ENCODE results near the gene DNAJB5.

The DNAJB5 gene

DNA sequence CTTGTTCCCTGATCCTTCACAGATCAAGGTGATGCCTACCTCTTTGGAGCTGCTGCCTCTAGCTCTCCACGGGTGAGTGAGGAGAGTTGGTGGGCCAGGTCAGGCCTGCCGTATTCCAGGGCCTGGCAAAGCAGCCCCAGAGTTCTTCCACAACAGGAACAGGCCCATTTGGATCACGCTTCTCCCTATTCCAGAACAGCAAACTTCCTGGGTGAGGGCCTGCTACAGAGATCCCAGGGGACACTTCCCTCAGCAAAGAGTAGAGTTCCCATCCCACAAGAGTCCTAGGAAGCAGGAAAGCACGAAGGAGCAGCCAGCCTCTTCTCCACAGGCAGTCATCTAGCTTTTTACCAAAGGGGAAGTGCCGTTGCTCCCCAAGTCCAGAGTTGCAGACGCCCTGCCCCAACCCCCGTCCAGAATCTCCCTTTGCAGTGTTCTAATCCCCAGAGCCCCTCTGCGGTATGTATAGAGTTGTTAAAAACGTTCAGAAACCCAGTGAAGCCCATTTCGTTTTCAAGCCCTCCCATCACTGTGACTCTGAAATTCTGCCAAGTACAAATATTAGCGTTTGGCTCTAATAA lies 9.3 kb upstream of the DNAJB5 start:
- TF ChIP-seq MAX (IDR thresholded peaks at IDR 0.05; ENCODE audit: low read depth, low read length) (no peak), MYC (IDR thresholded peaks at IDR 0.05; ENCODE audit: low read depth, low read length) (no peak), CTCF (IDR thresholded peaks at IDR 0.05; ENCODE audit: low read depth, low read length) (no peak), POLR2A (IDR thresholded peaks at IDR 0.05; ENCODE audit: extremely low read depth, insufficient read length) (no peak)
- DNase-seq (ENCODE audit: low read depth): peak; percentile 68
- H3K4me3 ChIP-seq (ENCODE audit: low read depth, low read length): no peak overlapping the region

DNA sequence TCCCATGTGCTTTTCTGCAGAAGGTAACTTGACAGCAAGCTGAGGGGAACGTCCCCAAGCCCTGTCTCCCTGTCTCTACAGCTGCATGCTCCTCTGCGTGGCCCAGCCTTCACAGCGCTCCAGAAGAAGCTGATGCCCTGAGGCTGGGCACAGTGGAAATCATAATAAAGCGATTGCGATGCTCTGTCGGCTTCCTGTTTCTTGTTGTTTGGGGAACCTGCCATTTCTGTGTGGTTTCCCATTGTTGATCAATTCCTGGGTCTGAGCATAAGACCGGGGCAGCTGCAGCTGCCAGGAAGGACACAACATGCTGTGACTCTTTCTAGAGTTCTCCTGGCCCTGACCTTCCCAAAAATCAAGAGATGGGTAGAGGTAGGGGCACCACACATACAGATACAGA lies 7.2 kb upstream of the DNAJB5 start:
- H3K4me3 ChIP-seq (ENCODE audit: low read depth, low read length): no peak overlapping the region
- TF ChIP-seq MYC (IDR thresholded peaks at IDR 0.05; ENCODE audit: low read depth, low read length) (no peak), POLR2A (IDR thresholded peaks at IDR 0.05; ENCODE audit: extremely low read depth, insufficient read length) (no peak), CTCF (IDR thresholded peaks at IDR 0.05; ENCODE audit: low read depth, low read length) (no peak), MAX (IDR thresholded peaks at IDR 0.05; ENCODE audit: low read depth, low read length) (no peak)
- DNase-seq (ENCODE audit: low read depth): peak; percentile 85

GRCh38 chr9:34983209-34983608 lies 6.3 kb upstream of the DNAJB5 start:
- peak; percentile 81 for DNase-seq (ENCODE audit: low read depth)
- H3K4me3 ChIP-seq (ENCODE audit: low read depth, low read length): no peak overlapping the region
- peak; percentile 74 for TF ChIP-seq MYC (IDR thresholded peaks at IDR 0.05; ENCODE audit: low read depth, low read length)
- TF ChIP-seq MAX (IDR thresholded peaks at IDR 0.05; ENCODE audit: low read depth, low read length): 0 out of 2 replicates have a peak, but pooled peaks have one; percentile 32
- TF ChIP-seq CTCF (IDR thresholded peaks at IDR 0.05; ENCODE audit: low read depth, low read length): no peak

DNA sequence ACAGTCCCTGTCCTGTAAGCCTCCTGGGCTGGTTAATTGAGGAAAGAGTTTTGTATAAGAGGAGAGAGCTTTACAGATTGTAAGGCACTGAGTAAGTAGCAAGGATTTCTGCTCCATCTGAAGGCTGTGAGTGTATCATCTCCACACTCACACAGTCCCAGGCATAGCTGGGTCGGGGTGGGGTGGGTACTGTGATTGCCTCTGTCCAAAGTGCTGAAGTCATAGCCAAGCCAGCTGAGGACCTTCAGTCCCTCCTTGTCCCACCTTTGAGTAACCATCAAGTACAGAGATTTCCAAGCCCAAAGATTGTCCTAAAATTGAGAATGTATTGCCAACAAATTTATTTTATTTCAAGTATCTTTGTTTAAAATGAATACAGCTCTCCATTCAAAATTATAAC lies 5.5 kb upstream of the DNAJB5 start:
- peak; percentile 79 for DNase-seq (ENCODE audit: low read depth)
- TF ChIP-seq MAX (IDR thresholded peaks at IDR 0.05; ENCODE audit: low read depth, low read length) (0 out of 2 replicates have a peak, but pooled peaks have one; percentile 1), CTCF (IDR thresholded peaks at IDR 0.05; ENCODE audit: low read depth, low read length) (no peak)

GRCh38 chr9:34985311-34985899 lies 4.1 kb upstream of the DNAJB5 start:
- H3K4me3 ChIP-seq (ENCODE audit: low read depth, low read length): no peak overlapping the region
- DNase-seq (ENCODE audit: low read depth): peak; percentile 87
- peak; percentile 99 for TF ChIP-seq CTCF (IDR thresholded peaks at IDR 0.05; ENCODE audit: low read depth, low read length)
- TF ChIP-seq MAX (IDR thresholded peaks at IDR 0.05; ENCODE audit: low read depth, low read length): no peak

More for the DNA sequence above, 5.5 kb upstream of the DNAJB5 start:
- H3K4me3 ChIP-seq (ENCODE audit: low read depth, low read length): no peak overlapping the region

Data from NB4 (cell line).